Neural cell (in vitro differentiated cells): Measurements from ENCODE around the gene ATP11B. TPM values are rescaled to one million over a fixed set of nuclear protein-coding genes. Genes with fewer than 3 reads are reported as not detected.

Experiments
- H2AFZ ChIP-seq: fragments of 200-600, 300-800 bp; sonication (generic), shearing (Covaris generic); 2 replicates; pipeline ENCODE4 v1.6.0; 2014; ENCODE audit warnings: low read depth, mild to moderate bottlenecking, antibody characterized with exemption, low read length, moderate library complexity
- H3F3A ChIP-seq: fragments of 200-600 bp; shearing (Covaris generic); 2 replicates; pipeline ENCODE4 v1.6.1; 2016; ENCODE audit warnings: mild to moderate bottlenecking, moderate library complexity, mixed read lengths, antibody characterized with exemption, low read length; ENCODE audit not compliant: insufficient read depth, poor library complexity, severe bottlenecking
- H3K27ac ChIP-seq: fragments of 200-600, 300-800 bp; sonication (generic), shearing (Covaris generic); 2 replicates; pipeline ENCODE4 v1.5.1; 2014; ENCODE audit warnings: mild to moderate bottlenecking, low read length, moderate library complexity
- H3K27me3 ChIP-seq: fragments of 300-800, 200-600 bp; sonication (generic), shearing (Covaris generic); 2 replicates; pipeline ENCODE4 v1.6.0; 2014; ENCODE audit warnings: mild to moderate bottlenecking, low read depth, low read length, moderate library complexity; ENCODE audit not compliant: insufficient read depth
- H3K36me3 ChIP-seq: fragments of 300-800, 200-600 bp; sonication (generic), shearing (Covaris generic); 2 replicates; pipeline ENCODE4 v1.5.1; 2014; ENCODE audit warnings: mild to moderate bottlenecking, antibody characterized with exemption, low read length, moderate library complexity; ENCODE audit not compliant: insufficient read depth
- H3K4me2 ChIP-seq: fragments of 300-800, 200-600 bp; sonication (generic), shearing (Covaris generic); 2 replicates; pipeline ENCODE4 v1.6.0; 2014; ENCODE audit warnings: mild to moderate bottlenecking, low read length
- H3K4me3 ChIP-seq: fragments of 300-800, 200-600 bp; sonication (generic), shearing (Covaris generic); 2 replicates; pipeline ENCODE4 v1.5.1; 2014; ENCODE audit warnings: mild to moderate bottlenecking, low read length, moderate library complexity
- H3K79me2 ChIP-seq: fragments of 200-600 bp; shearing (Covaris generic); replicated peaks from 2 replicates; pipeline ENCODE4 v1.6.0; 2014; ENCODE audit warnings: mild to moderate bottlenecking, low read length, moderate library complexity; ENCODE audit not compliant: insufficient read depth
- H3K9ac ChIP-seq: fragments of 300-800, 200-600 bp; sonication (generic), shearing (Covaris generic); 2 replicates; pipeline ENCODE4 v1.6.1; 2016; ENCODE audit warnings: mild to moderate bottlenecking, low read length, mixed read lengths
- H3K9me2 ChIP-seq: fragments of 200-600 bp; shearing (Covaris generic); 2 replicates; pipeline ENCODE4 v1.6.1; 2016; ENCODE audit warnings: mild to moderate bottlenecking, low read length, mixed read lengths; ENCODE audit not compliant: insufficient read depth
- H3K9me3 ChIP-seq: fragments of 200-600, 300-800 bp; sonication (generic), shearing (Covaris generic); 2 replicates; pipeline ENCODE4 v1.6.1; 2016; ENCODE audit warnings: mild to moderate bottlenecking, mixed run types, low read length, moderate library complexity, mixed read lengths
- H4K20me1 ChIP-seq: fragments of 200-600 bp; shearing (Covaris generic); 2 replicates; pipeline ENCODE4 v1.6.1; 2016; ENCODE audit warnings: mild to moderate bottlenecking, mixed run types; ENCODE audit not compliant: insufficient read depth
- EP300 ChIP-seq: fragments of 450-650 bp; conservative IDR thresholded peaks from 2 replicates; pipeline ENCODE4 v1.6.1; 2014; ENCODE audit warnings: antibody characterized with exemption, mild to moderate bottlenecking, moderate library complexity; ENCODE audit not compliant: poor library complexity, severe bottlenecking
- EZH2 ChIP-seq: fragments of 200-600, 300-800 bp; shearing (Covaris generic), sonication (generic); IDR thresholded peaks from 2 replicates; pipeline ENCODE4 v1.6.1; 2014; ENCODE audit warnings: antibody characterized with exemption, low read length, borderline replicate concordance, mild to moderate bottlenecking; ENCODE audit not compliant: insufficient read depth, poor library complexity, severe bottlenecking
- MXI1 ChIP-seq: fragments of 450-650 bp; conservative IDR thresholded peaks from 2 replicates; pipeline ENCODE4 v1.6.1; 2014; ENCODE audit warnings: antibody characterized with exemption, mild to moderate bottlenecking; ENCODE audit not compliant: poor library complexity, severe bottlenecking
- POLR2AphosphoS5 ChIP-seq: IDR thresholded peaks from 2 replicates; pipeline ENCODE4 v1.6.1; 2012
- RAD21 ChIP-seq: fragments of 450-650 bp; conservative IDR thresholded peaks from 2 replicates; pipeline ENCODE4 v1.6.1; 2014; ENCODE audit warnings: antibody characterized with exemption, mild to moderate bottlenecking, moderate library complexity
- SMC3 ChIP-seq: fragments of 450-650 bp; conservative IDR thresholded peaks from 2 replicates; pipeline ENCODE4 v1.6.1; 2014; ENCODE audit warnings: antibody characterized with exemption, mild to moderate bottlenecking, moderate library complexity; ENCODE audit not compliant: poor library complexity
- TAF1 ChIP-seq: IDR thresholded peaks from 2 replicates; pipeline ENCODE4 v1.6.1; 2012; ENCODE audit warnings: low read depth
- polyA plus RNA-seq: library from polyadenylated mRNA; depleted of rRNA; stranded (reverse); fragments of >200 nt; gene quantifications from 2 replicates; pipeline ENCODE4 v1.2.3, GENCODE V29; 2014
- TF ChIP-seq, protein P1 (sequence below): IDR thresholded peaks from 2 replicates; pipeline ENCODE4 v1.6.1; 2012; ENCODE audit warnings: borderline replicate concordance
- TF ChIP-seq, protein P2 (sequence below): fragments of 450-650 bp; IDR thresholded peaks from 2 replicates; pipeline ENCODE4 v1.5.1; 2014; ENCODE audit warnings: antibody characterized with exemption, mild to moderate bottlenecking, moderate library complexity; ENCODE audit not compliant: poor library complexity, severe bottlenecking

Gene ATP11B
- polyA plus RNA-seq, 1 donor from 2014 or later = 31.2 TPM

GRCh38 chr3:182892226-182892625, 98.9 kb downstream of the ATP11B start:
- Histone ChIP-seq H2AFZ (no peak overlapping the region), H3K9me2 (no peaks in the 10 kb centered on the region), H3K27ac (no peak overlapping the region), H3F3A (no peaks in the 10 kb centered on the region), H3K79me2 (no peaks in the 10 kb centered on the region), H3K4me2 (no peak overlapping the region), H3K36me3 (peaks cover 7% of the 10 kb centered on the region), H4K20me1 (no peaks in the 10 kb centered on the region), H3K9ac (no peak overlapping the region), H3K9me3 (no peaks in the 10 kb centered on the region), H3K4me3 (no peak overlapping the region), H3K27me3 (no peaks in the 10 kb centered on the region)
- TF ChIP-seq MXI1 (no peak), EZH2 (no peak), RAD21 (no peak), TAF1 (no peak), EP300 (no peak), SMC3 (no peak)
- TF ChIP-seq, protein P1, sequence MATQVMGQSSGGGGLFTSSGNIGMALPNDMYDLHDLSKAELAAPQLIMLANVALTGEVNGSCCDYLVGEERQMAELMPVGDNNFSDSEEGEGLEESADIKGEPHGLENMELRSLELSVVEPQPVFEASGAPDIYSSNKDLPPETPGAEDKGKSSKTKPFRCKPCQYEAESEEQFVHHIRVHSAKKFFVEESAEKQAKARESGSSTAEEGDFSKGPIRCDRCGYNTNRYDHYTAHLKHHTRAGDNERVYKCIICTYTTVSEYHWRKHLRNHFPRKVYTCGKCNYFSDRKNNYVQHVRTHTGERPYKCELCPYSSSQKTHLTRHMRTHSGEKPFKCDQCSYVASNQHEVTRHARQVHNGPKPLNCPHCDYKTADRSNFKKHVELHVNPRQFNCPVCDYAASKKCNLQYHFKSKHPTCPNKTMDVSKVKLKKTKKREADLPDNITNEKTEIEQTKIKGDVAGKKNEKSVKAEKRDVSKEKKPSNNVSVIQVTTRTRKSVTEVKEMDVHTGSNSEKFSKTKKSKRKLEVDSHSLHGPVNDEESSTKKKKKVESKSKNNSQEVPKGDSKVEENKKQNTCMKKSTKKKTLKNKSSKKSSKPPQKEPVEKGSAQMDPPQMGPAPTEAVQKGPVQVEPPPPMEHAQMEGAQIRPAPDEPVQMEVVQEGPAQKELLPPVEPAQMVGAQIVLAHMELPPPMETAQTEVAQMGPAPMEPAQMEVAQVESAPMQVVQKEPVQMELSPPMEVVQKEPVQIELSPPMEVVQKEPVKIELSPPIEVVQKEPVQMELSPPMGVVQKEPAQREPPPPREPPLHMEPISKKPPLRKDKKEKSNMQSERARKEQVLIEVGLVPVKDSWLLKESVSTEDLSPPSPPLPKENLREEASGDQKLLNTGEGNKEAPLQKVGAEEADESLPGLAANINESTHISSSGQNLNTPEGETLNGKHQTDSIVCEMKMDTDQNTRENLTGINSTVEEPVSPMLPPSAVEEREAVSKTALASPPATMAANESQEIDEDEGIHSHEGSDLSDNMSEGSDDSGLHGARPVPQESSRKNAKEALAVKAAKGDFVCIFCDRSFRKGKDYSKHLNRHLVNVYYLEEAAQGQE = no peak

- no peaks in the 10 kb centered on the region for H3F3A ChIP-seq
- H4K20me1 ChIP-seq = no peaks in the 10 kb centered on the region
- no peaks in the 10 kb centered on the region for H3K27me3 ChIP-seq
- peaks cover 5% of the 10 kb centered on the region for H3K36me3 ChIP-seq
- no peak overlapping the region for H3K4me2 ChIP-seq
- no peaks in the 10 kb centered on the region for H3K9me3 ChIP-seq
- no peaks in the 10 kb centered on the region for H3K79me2 ChIP-seq
- H2AFZ ChIP-seq = no peak overlapping the region
- TF ChIP-seq TAF1 (no peak), MXI1 (no peak), RAD21 (no peak), SMC3 (no peak), EP300 (no peak), POLR2AphosphoS5 (no peak), EZH2 (no peak)
- TF ChIP-seq, protein P1 = no peak
- TF ChIP-seq, protein P2, sequence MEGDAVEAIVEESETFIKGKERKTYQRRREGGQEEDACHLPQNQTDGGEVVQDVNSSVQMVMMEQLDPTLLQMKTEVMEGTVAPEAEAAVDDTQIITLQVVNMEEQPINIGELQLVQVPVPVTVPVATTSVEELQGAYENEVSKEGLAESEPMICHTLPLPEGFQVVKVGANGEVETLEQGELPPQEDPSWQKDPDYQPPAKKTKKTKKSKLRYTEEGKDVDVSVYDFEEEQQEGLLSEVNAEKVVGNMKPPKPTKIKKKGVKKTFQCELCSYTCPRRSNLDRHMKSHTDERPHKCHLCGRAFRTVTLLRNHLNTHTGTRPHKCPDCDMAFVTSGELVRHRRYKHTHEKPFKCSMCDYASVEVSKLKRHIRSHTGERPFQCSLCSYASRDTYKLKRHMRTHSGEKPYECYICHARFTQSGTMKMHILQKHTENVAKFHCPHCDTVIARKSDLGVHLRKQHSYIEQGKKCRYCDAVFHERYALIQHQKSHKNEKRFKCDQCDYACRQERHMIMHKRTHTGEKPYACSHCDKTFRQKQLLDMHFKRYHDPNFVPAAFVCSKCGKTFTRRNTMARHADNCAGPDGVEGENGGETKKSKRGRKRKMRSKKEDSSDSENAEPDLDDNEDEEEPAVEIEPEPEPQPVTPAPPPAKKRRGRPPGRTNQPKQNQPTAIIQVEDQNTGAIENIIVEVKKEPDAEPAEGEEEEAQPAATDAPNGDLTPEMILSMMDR = no peak
- no peak overlapping the region for H3K27ac ChIP-seq
- H3K9ac ChIP-seq = no peak overlapping the region
- no peaks in the 10 kb centered on the region for H3K9me2 ChIP-seq
- no peak overlapping the region for H3K4me3 ChIP-seq
These were observed 102.3 kb downstream of the ATP11B start for GRCh38 chr3:182895513-182896112.
